ENCODE results near the gene PDE5A. TPM values are rescaled to one million over a fixed set of nuclear protein-coding genes. Genes with fewer than 3 reads are reported as not detected.

The PDE5A gene
- total and polyA plus RNA-seq, 2 donors (not counting 3 experiments of a cell fraction or from before 2014, with no cell fraction given), result 0.73 to 2.3 TPM

GRCh38 chr4:119587796-119588195 is 40.8 kb downstream of the PDE5A start:
- Histone ChIP-seq H3K4me2 (ENCODE audit: insufficient read depth, low read length) (no peak overlapping the region), H3K27ac (ENCODE audit: insufficient read depth, low read depth, low read length) (no peak overlapping the region), H3K9me3 (replicated peaks; ENCODE audit: control insufficient read depth, insufficient read depth, low read length) (no peaks in the 10 kb centered on the region), H3K27me3 (ENCODE audit: control insufficient read depth in 2 of 2, insufficient read depth in 2 of 2, low read length in 2 of 2) (no peaks in the 10 kb centered on the region), H3K4me3 (replicated peaks in 1 of 3; ENCODE audit: insufficient read depth in 1 of 3, low read depth in 1 of 3, low read length in 3 of 3) (no peak overlapping the region), H3K9me1 (replicated peaks; ENCODE audit: control insufficient read depth, extremely low read depth, insufficient read depth, low read length) (no peaks in the 10 kb centered on the region), H4K20me1 (replicated peaks; ENCODE audit: control insufficient read depth, extremely low read depth, insufficient read depth, low read length) (no peaks in the 10 kb centered on the region), H3K9ac (replicated peaks; ENCODE audit: extremely low read depth, insufficient read depth, low read length) (no peak overlapping the region), H2AFZ (ENCODE audit: low read depth, low read length) (no peak overlapping the region), H3K4me1 (ENCODE audit: control insufficient read depth, extremely low read depth, insufficient read depth, low read length) (no peaks in the 10 kb centered on the region), H3K79me2 (ENCODE audit: control insufficient read depth, insufficient read depth, low read length) (no peaks in the 10 kb centered on the region), H3K36me3 (ENCODE audit: control insufficient read depth in 2 of 2, extremely low read depth in 1 of 2, insufficient read depth in 2 of 2, low read length in 2 of 2) (no peaks in the 10 kb centered on the region)
- dilution Hi-C loops (cut with MboI; ENCODE audit: extremely low pct_ligation_motif_present, low sequenced_read_pairs) (no loop called here), intact Hi-C loops (cut with micrococcal nuclease) (no loop called here)
- TF ChIP-seq FOS (IDR thresholded peaks at IDR 0.05; ENCODE audit: borderline replicate concordance, insufficient read depth, low read length), result no peak
- BruUV-seq (replicated peaks), result no TSS peak
- ChIA-PET POLR2A (no interaction called here), CTCF (no interaction called here)
- FAIRE-seq, result no peak
- no peak for DNase-seq (ENCODE audit: low read depth, low spot score)

GRCh38 chr4:119585771-119586170 is 42.8 kb downstream of the PDE5A start:
- H3K79me2 ChIP-seq (ENCODE audit: control insufficient read depth, insufficient read depth, low read length), result no peaks in the 10 kb centered on the region
- intact Hi-C loops (cut with micrococcal nuclease), result no loop called here
- no peak for TF ChIP-seq JUN (IDR thresholded peaks at IDR 0.05; ENCODE audit: borderline replicate concordance, insufficient read depth, insufficient read length, low read depth)
- TF ChIP-seq EZH2 (IDR thresholded peaks at IDR 0.05; ENCODE audit: borderline replicate concordance, low read depth, low read length, severe bottlenecking), result no peak
- no peak for TF ChIP-seq MAX (IDR thresholded peaks at IDR 0.05; ENCODE audit: insufficient read depth, insufficient read length)
- TF ChIP-seq FOS (IDR thresholded peaks at IDR 0.05; ENCODE audit: borderline replicate concordance, insufficient read depth, low read length), result no peak
- no peak for TF ChIP-seq POLR2A (IDR thresholded peaks at IDR 0.05; ENCODE audit: low read depth, low read length)
- no peak for TF ChIP-seq GATA2 (IDR thresholded peaks at IDR 0.05; ENCODE audit: insufficient read depth, insufficient read length, low read depth, low read length)
- TF ChIP-seq MYC (IDR thresholded peaks at IDR 0.05; ENCODE audit: low read depth, low read length), result no peak
- no peak for TF ChIP-seq CTCF (IDR thresholded peaks at IDR 0.05; ENCODE audit: extremely low read depth in 1 of 2, insufficient read depth in 1 of 2, low read depth in 1 of 2, low read length in 2 of 2)
- TF ChIP-seq POLR2AphosphoS5 (IDR thresholded peaks at IDR 0.05; ENCODE audit: insufficient read depth, low read depth, low read length), result no peak
- H3K4me1 ChIP-seq (ENCODE audit: control insufficient read depth, extremely low read depth, insufficient read depth, low read length), result no peaks in the 10 kb centered on the region
- no peak overlapping the region for H3K9ac ChIP-seq (replicated peaks; ENCODE audit: extremely low read depth, insufficient read depth, low read length)
- ChIA-PET POLR2A (no interaction called here), CTCF (no interaction called here)
- H3K27me3 ChIP-seq (ENCODE audit: control insufficient read depth in 2 of 2, insufficient read depth in 2 of 2, low read length in 2 of 2), result no peaks in the 10 kb centered on the region
- no peaks in the 10 kb centered on the region for H4K20me1 ChIP-seq (replicated peaks; ENCODE audit: control insufficient read depth, extremely low read depth, insufficient read depth, low read length)
- no peaks in the 10 kb centered on the region for H3K9me3 ChIP-seq (replicated peaks; ENCODE audit: control insufficient read depth, insufficient read depth, low read length)
- no peak for FAIRE-seq
- H3K9me1 ChIP-seq (replicated peaks; ENCODE audit: control insufficient read depth, extremely low read depth, insufficient read depth, low read length), result no peaks in the 10 kb centered on the region
- H3K36me3 ChIP-seq (ENCODE audit: control insufficient read depth in 2 of 2, extremely low read depth in 1 of 2, insufficient read depth in 2 of 2, low read length in 2 of 2), result no peaks in the 10 kb centered on the region
- DNase-seq (ENCODE audit: low read depth, low spot score), result no peak
- dilution Hi-C loops (cut with MboI; ENCODE audit: extremely low pct_ligation_motif_present, low sequenced_read_pairs), result no loop called here
- H3K4me3 ChIP-seq (replicated peaks in 1 of 3; ENCODE audit: insufficient read depth in 1 of 3, low read depth in 1 of 3, low read length in 3 of 3), result no peak overlapping the region
- H2AFZ ChIP-seq (ENCODE audit: low read depth, low read length), result no peak overlapping the region
- no peak overlapping the region for H3K4me2 ChIP-seq (ENCODE audit: insufficient read depth, low read length)
- BruUV-seq (replicated peaks), result no TSS peak
- H3K27ac ChIP-seq (ENCODE audit: insufficient read depth, low read depth, low read length), result no peak overlapping the region
